Measurements from ENCODE around the gene NOS3. TPM values are rescaled to one million over a fixed set of nuclear protein-coding genes. Genes with fewer than 3 reads are reported as not detected.

Gene NOS3
- total and polyA plus RNA-seq, 10 donors = 11.9 to 455 (median 164) TPM

DNA sequence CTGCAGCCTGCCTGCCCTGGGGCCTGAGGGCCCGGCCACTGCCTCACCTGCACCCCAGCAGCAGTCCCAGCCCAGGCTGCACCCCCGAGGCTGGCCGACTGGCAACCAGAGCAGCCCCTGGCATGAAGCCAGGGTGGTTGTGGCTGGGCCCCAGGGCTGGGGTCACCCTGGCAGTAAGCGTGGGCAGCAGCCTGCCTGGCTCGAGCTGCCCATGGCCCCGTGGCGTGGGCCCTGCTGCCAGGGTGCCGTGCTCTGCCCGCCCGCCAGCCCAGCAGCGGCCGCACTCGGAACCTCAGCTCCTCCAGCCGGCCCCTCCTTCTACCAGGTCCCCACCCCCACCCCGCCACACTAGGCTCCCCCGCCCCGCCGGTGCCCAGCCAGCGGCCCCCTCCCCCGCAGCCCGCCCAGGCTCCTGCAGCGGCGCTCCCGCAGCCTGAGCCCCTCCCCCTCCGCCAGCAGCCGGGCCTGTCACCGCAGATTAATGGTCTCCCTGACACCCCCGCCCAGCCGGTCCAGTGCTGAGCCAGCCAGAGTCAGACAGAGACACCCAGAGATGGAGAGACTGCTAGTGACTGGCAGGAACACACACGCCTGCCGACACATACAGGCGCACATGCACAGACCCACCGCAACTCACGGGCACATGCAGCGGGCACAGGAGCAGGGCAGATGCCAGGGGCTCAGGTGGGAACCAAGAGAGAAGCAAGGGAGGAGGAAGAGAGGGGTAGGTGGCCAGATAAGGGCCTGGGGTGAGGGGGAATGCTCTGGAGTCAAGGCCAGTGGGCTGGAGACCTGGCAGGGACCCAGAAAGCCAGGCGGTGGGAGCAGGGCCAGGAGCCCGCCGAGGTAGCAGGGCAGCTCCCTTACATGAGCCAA lies 35.1 kb upstream of the NOS3 start:
- intact Hi-C loops (cut with DNase I; ENCODE audit: low total_unique reads) = no loop called here
- 20 to 54% (median 22%) methylated on average over 10 to 38 of the region's 38 CpGs for WGBS, 5 donors
- H3K4me3 ChIP-seq = peak overlapping the region in 1 of 8 donors; percentile 25

DNA sequence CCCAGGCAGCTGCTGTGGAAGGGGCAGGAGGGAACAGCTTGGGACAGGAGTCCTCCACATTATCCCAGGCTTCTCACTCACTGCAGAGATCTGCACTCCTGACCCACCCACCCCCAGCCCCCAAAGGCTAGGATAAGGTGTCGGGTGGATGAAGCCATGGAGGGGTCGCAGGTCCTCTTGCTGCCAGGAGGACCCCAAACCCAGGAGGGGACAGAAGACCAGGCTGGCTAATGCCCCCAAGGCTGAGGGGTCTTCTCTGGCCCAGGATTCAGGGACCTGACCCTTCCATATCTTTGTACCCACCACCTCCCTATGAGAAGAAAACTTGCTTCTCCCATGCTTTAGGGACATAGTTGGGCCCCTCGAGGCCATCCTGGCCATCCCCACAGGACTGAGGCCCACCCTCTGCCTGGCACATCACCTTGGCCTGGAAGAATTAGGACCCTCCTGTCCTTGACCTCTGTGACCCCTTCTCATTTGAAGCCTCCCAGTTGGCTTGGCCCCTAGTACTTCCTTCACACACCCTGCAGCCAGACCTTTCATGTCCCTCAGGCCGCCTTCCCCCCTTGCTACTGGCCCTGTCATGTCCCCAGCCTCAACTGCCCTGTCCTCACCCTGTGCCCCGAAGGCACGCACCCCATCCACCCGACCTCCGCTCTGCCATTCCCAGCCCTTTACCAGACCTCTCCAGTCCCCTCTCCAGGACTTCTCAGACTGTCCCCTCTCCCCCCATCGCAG lies 34.3 kb upstream of the NOS3 start:
- TF ChIP-seq POLR2AphosphoS5 (IDR thresholded peaks at IDR 0.05) (no peak), POLR2A (IDR thresholded peaks at IDR 0.05) (no peak)
- TF ChIP-seq, protein P1, sequence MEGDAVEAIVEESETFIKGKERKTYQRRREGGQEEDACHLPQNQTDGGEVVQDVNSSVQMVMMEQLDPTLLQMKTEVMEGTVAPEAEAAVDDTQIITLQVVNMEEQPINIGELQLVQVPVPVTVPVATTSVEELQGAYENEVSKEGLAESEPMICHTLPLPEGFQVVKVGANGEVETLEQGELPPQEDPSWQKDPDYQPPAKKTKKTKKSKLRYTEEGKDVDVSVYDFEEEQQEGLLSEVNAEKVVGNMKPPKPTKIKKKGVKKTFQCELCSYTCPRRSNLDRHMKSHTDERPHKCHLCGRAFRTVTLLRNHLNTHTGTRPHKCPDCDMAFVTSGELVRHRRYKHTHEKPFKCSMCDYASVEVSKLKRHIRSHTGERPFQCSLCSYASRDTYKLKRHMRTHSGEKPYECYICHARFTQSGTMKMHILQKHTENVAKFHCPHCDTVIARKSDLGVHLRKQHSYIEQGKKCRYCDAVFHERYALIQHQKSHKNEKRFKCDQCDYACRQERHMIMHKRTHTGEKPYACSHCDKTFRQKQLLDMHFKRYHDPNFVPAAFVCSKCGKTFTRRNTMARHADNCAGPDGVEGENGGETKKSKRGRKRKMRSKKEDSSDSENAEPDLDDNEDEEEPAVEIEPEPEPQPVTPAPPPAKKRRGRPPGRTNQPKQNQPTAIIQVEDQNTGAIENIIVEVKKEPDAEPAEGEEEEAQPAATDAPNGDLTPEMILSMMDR (IDR thresholded peaks at IDR 0.05 in 8 of 11, conservative IDR thresholded peaks at IDR 0.05 in 3 of 11) = no peak
- Histone ChIP-seq H3K27me3 (replicated peaks in 1 of 7) (peaks cover 0 to 86% (median 32%) of the 10 kb centered on the region in 7 donors), H3K36me3 (no peaks in the 10 kb centered on the region), H3K27ac (no peak overlapping the region), H3K4me3 (no peak overlapping the region), H3K9me3 (no peaks in the 10 kb centered on the region), H3K4me1 (peaks cover 0 to 29% (median 4%) of the 10 kb centered on the region in 6 donors)
- intact Hi-C loops (cut with DNase I; ENCODE audit: low total_unique reads) = no loop called here
- DNase-seq = no peak
- WGBS, 5 donors = 86 to 94% (median 91%) methylated on average over 8 to 9 of the region's 9 CpGs

More for the DNA sequence above, 35.1 kb upstream of the NOS3 start:
- peak overlapping the region in 2 of 8 donors; percentile 11 to 37 for H3K27ac ChIP-seq
- H3K9me3 ChIP-seq = no peaks in the 10 kb centered on the region
- peaks cover 0 to 78% (median 32%) of the 10 kb centered on the region in 7 donors for H3K27me3 ChIP-seq (replicated peaks in 1 of 7)
- peaks cover 0 to 29% (median 4%) of the 10 kb centered on the region in 6 donors for H3K4me1 ChIP-seq
- no peaks in the 10 kb centered on the region for H3K36me3 ChIP-seq
- TF ChIP-seq POLR2A (IDR thresholded peaks at IDR 0.05) = no peak
- TF ChIP-seq POLR2AphosphoS5 (IDR thresholded peaks at IDR 0.05) = no peak
- TF ChIP-seq, protein P1 (IDR thresholded peaks at IDR 0.05 in 8 of 11, conservative IDR thresholded peaks at IDR 0.05 in 3 of 11) = no peak
- no peak for DNase-seq

DNA sequence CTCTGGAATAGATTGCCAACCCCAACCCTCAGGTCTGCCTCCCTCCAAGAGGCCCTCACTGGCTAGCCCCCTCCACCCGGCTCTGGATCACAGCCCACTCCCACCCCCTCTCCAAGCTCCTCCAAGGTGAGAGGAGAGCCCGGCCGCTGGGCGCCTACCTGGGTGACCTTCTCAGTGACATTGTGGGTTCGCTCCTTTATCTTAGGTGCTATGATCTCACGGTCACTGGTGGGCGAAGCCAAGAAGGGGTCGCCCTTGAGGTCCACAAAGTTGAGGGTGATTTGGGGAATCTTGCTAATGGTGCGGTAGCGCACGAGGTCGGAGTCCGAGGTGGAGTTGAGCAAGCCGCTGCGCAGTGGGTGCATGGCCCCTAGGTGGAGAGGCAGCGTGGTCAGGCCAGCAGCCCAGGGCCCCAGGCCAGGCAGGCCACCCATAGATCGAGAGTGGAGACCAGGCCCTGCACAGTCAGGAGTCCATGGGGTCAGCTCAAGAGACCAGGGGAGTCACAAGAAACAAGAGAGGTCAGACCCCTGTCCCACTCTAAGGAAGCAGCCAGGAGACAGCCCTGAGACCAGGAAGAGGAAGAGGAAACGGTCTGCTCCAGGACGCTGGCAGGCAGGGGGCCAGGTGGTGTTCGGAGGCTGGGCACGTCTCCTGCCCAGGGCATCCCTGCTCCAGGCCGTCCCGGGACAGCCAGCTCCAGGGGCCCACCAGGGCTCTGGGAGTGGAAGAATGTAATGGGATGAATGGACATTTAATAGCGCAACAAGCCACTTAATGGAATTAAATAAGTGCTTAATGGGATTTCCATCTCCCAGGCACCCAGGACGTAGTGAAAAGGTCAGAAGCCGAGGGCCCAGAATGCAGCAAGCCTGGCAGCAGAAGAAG lies 33.4 kb upstream of the NOS3 start:
- DNase-seq = no peak
- Histone ChIP-seq H3K4me1 (peaks cover 0 to 37% (median 4%) of the 10 kb centered on the region in 6 donors), H3K9me3 (no peaks in the 10 kb centered on the region), H3K27ac (no peak overlapping the region), H3K27me3 (replicated peaks in 1 of 7) (peaks cover 0 to 94% (median 32%) of the 10 kb centered on the region in 7 donors), H3K4me3 (no peak overlapping the region), H3K36me3 (no peaks in the 10 kb centered on the region)
- TF ChIP-seq POLR2A (IDR thresholded peaks at IDR 0.05) = no peak
- no peak for TF ChIP-seq POLR2AphosphoS5 (IDR thresholded peaks at IDR 0.05)
- TF ChIP-seq, protein P1 (IDR thresholded peaks at IDR 0.05 in 8 of 11, conservative IDR thresholded peaks at IDR 0.05 in 3 of 11) = no peak
- 77 to 86% (median 81%) methylated on average over 22 to 26 of the region's 26 CpGs for WGBS, 5 donors
- intact Hi-C loops (cut with DNase I; ENCODE audit: low total_unique reads) = no loop called here

All from spleen (tissue), 11 donors.